OCI-LY7 (cell line): ENCODE results near the gene STAMBP. TPM values are rescaled to one million over a fixed set of nuclear protein-coding genes. Genes with fewer than 3 reads are reported as not detected.

Experiments
- BruUV-seq: library from RNA; stranded (reverse); fragments of 400-500 nt; replicated peaks from 2 replicates; lab custom pipeline; 2021; lab: Mats Ljungman, UMichigan
- CTCF ChIA-PET: fragments of 300-600 bp; sonication (Branson Sonifier 250); formaldehyde crosslinking; loops from one replicate; lab custom pipeline; 2022; ENCODE audit warnings: antibody characterized with exemption; ENCODE audit not compliant: unreplicated experiment; lab: Charles Lee
- POLR2A ChIA-PET: fragments of 300-600 bp; sonication (Branson Sonifier 250); formaldehyde crosslinking; loops from one replicate; lab custom pipeline; 2022; ENCODE audit warnings: antibody characterized with exemption; lab: Charles Lee
- DNase-seq: peaks from one replicate; pipeline ENCODE4 v3.0.0-alpha.2; 2015; ENCODE audit warnings: low spot score
- H2AFZ ChIP-seq: fragments of 200-600 bp; sonication (generic), shearing (Covaris generic); 2 replicates; pipeline ENCODE4 v1.6.1; 2014; ENCODE audit warnings: mild to moderate bottlenecking, antibody characterized with exemption, low read length, moderate library complexity
- H3K27ac ChIP-seq: fragments of 200-600 bp; sonication (generic); 2 replicates; pipeline ENCODE4 v1.5.1; 2014; ENCODE audit warnings: mixed run types, low read depth, mild to moderate bottlenecking, moderate library complexity, low read length, inconsistent platforms; ENCODE audit not compliant: poor library complexity, severe bottlenecking
- H3K36me3 ChIP-seq: fragments of 200-600 bp; sonication (generic); 2 replicates; pipeline ENCODE4 v1.6.1; 2014; ENCODE audit warnings: mild to moderate bottlenecking, antibody characterized with exemption, low read length, moderate library complexity, mixed read lengths; ENCODE audit not compliant: insufficient read depth
- H3K4me1 ChIP-seq: fragments of 200-600 bp; sonication (generic); 2 replicates; pipeline ENCODE4 v1.5.1; 2014; ENCODE audit warnings: mild to moderate bottlenecking, low read length; ENCODE audit not compliant: insufficient read depth, poor library complexity, severe bottlenecking
- H3K4me2 ChIP-seq: fragments of 200-600 bp; sonication (generic); 2 replicates; pipeline ENCODE4 v1.6.1; 2014; ENCODE audit warnings: mild to moderate bottlenecking, low read length
- H3K4me3 ChIP-seq: fragments of 200-600 bp; sonication (generic); 2 replicates; pipeline ENCODE4 v1.5.1; 2014; ENCODE audit warnings: mild to moderate bottlenecking, low read depth, low read length; ENCODE audit not compliant: poor library complexity, severe bottlenecking
- H3K79me2 ChIP-seq: fragments of 200-600 bp; sonication (generic); 2 replicates; pipeline ENCODE4 v1.6.1; 2016; ENCODE audit warnings: low read depth, mild to moderate bottlenecking, low read length, moderate library complexity, mixed read lengths; ENCODE audit not compliant: insufficient read depth
- H3K9me2 ChIP-seq: fragments of 200-600 bp; sonication (generic); 2 replicates; pipeline ENCODE4 v1.6.1; 2016; ENCODE audit warnings: mild to moderate bottlenecking, low read length, mixed read lengths; ENCODE audit not compliant: insufficient read depth
- H3K9me3 ChIP-seq: fragments of 200-600 bp; sonication (generic); 2 replicates; pipeline ENCODE4 v1.6.1; 2014; ENCODE audit warnings: mild to moderate bottlenecking, mixed run types, low read length, mixed read lengths
- H4K20me1 ChIP-seq: fragments of 200-600 bp; sonication (generic); 2 replicates; pipeline ENCODE4 v1.6.1; 2014; ENCODE audit warnings: mild to moderate bottlenecking, antibody characterized with exemption, low read length, moderate library complexity, mixed read lengths; ENCODE audit not compliant: insufficient read depth
- EZH2phosphoT487 ChIP-seq: fragments of 200-600 bp; sonication (generic); IDR thresholded peaks from 2 replicates; pipeline ENCODE4 v1.6.1; 2018; ENCODE audit warnings: low read depth, borderline replicate concordance, mild to moderate bottlenecking, mixed run types, antibody characterized with exemption, low read length, moderate library complexity, mixed read lengths
- intact Hi-C: fragments of 100-400 bp; cut with micrococcal nuclease; formaldehyde crosslinking; loops from one replicate; pipeline ENCODE4 v1.10.0; 2022; ENCODE audit not compliant: unreplicated experiment
- total RNA-seq, 2 experiments: library from RNA; depleted of rRNA in 1 of 2; stranded (reverse); fragments of >200 nt in 1 of 2; shearing (Covaris generic) in 1 of 2; gene quantifications; 2 replicates each; pipeline ENCODE4 v1.2.3, GENCODE V29; 2014 to 2022
- TF ChIP-seq, protein P1 (sequence below): fragments of 200-600 bp; sonication (generic); conservative IDR thresholded peaks from 2 replicates; pipeline ENCODE4 v1.5.1; 2014; ENCODE audit warnings: mild to moderate bottlenecking, antibody characterized with exemption, low read length, moderate library complexity, mixed read lengths

STAMBP gene
- total RNA-seq, 2 experiments from 2014 or later, result 27.2 to 43.7 TPM

GRCh38 chr2:73918856-73919255, 90.1 kb downstream of the STAMBP start:
- Histone ChIP-seq H3K9me3 (no peaks in the 10 kb centered on the region), H3K27ac (no peak overlapping the region), H3K4me3 (no peak overlapping the region), H3K4me2 (no peak overlapping the region), H3K4me1 (peaks cover 7% of the 10 kb centered on the region), H3K9me2 (no peaks in the 10 kb centered on the region), H3K36me3 (no peaks in the 10 kb centered on the region), H4K20me1 (no peaks in the 10 kb centered on the region), H3K79me2 (no peaks in the 10 kb centered on the region), H2AFZ (no peak overlapping the region)
- no TSS peak for BruUV-seq
- TF ChIP-seq EZH2phosphoT487, result no peak
- TF ChIP-seq, protein P1, sequence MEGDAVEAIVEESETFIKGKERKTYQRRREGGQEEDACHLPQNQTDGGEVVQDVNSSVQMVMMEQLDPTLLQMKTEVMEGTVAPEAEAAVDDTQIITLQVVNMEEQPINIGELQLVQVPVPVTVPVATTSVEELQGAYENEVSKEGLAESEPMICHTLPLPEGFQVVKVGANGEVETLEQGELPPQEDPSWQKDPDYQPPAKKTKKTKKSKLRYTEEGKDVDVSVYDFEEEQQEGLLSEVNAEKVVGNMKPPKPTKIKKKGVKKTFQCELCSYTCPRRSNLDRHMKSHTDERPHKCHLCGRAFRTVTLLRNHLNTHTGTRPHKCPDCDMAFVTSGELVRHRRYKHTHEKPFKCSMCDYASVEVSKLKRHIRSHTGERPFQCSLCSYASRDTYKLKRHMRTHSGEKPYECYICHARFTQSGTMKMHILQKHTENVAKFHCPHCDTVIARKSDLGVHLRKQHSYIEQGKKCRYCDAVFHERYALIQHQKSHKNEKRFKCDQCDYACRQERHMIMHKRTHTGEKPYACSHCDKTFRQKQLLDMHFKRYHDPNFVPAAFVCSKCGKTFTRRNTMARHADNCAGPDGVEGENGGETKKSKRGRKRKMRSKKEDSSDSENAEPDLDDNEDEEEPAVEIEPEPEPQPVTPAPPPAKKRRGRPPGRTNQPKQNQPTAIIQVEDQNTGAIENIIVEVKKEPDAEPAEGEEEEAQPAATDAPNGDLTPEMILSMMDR, result no peak
- CTCF ChIA-PET, result no interaction called here
- no peak for DNase-seq
- POLR2A ChIA-PET, result interaction anchor here (0.6 kb wide), 1 partner anchor 389 kb away, joined by 3 read pairs; no protein-coding TSS in a partner anchor
- intact Hi-C loops, result no loop called here

DNA sequence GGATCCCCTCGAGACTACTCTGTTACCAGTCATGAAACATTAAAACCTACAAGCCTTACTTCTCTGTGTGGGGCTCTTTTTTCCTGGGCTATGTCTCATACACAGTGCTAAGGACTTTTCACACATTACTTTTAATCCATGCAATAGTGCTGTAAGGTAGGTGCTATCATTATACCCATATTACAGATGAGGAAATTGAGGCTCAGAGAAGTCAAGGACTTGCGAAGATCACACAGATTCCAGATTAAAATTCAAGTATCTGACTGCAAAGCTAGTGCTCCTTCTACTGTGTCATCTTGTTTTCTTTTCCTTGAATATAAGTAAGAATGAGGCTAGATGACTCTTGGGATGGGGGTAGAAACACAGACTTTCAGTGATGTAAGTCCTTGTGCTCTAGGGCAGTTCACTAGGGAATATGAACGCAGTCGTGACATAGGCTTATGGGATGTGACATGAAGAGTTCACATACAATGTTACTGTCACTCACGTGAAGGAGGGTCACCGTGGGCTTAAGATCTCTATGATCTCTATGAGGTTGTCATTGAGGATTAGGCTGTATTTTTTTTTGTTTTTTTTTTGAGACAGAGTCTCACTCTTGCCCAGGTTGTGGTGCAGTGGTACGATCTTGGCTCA, 91.0 kb downstream of the STAMBP start:
- no peak overlapping the region for H3K4me2 ChIP-seq
- no peaks in the 10 kb centered on the region for H4K20me1 ChIP-seq
- TF ChIP-seq, protein P1, result no peak
- no peak for TF ChIP-seq EZH2phosphoT487
- CTCF ChIA-PET, result no interaction called here
- no peak for DNase-seq
- BruUV-seq, result no TSS peak
- H3K36me3 ChIP-seq, result no peaks in the 10 kb centered on the region
- no peak overlapping the region for H3K27ac ChIP-seq
- H3K9me3 ChIP-seq, result no peaks in the 10 kb centered on the region
- H3K9me2 ChIP-seq, result no peaks in the 10 kb centered on the region
- no peak overlapping the region for H3K4me3 ChIP-seq
- POLR2A ChIA-PET, result no interaction called here
- peaks cover 7% of the 10 kb centered on the region for H3K4me1 ChIP-seq
- intact Hi-C loops, result no loop called here
- no peaks in the 10 kb centered on the region for H3K79me2 ChIP-seq
- no peak overlapping the region for H2AFZ ChIP-seq
